Measurements from ENCODE around the gene SPATS2L.

The SPATS2L gene

DNA sequence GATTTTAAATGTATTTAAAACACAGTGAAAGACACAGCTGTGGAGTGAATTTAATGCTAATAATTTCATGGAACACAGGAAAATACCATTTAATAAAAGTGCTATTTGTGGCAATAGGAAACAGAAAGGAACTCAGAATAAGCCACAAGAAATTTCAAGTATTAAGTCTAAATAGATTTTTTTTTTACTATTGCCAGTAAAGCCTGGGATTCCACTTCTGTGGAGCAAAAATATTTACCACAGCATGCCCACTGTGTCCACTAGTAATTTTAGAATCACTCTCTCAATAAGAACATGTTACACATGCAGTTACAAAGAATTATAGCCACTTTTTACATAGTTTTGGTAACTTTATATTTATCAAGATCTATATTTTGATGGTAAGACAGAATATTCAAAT is 186.2 kb downstream of the SPATS2L start:
- in situ Hi-C loops (cut with HindIII; ENCODE audit: low sequenced_read_pairs), result no loop called here

DNA sequence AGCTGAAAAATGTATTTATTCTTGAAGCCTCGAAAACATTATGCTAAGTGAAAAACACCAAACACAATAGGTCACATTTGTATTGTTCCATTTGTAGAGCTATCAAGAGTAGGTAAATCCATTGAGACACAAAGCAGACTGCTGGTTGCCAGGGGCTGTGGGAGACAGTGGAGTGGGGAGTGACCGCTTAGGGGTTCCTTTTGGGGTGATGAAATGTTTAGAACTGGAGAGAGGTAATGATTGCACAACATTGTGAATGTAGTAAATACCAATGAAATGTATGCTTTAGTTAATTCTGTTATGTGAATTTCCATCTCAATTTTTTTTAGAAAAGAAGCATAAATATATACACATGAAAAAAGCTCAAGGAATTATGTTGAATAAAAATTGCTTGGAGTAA is 187.6 kb downstream of the SPATS2L start:
- in situ Hi-C loops (cut with HindIII; ENCODE audit: low sequenced_read_pairs), result no loop called here
- no peak for TF ChIP-seq CTCF (IDR thresholded peaks at IDR 0.05; ENCODE audit: low read depth, low read length, missing control alignments)

More for the DNA sequence above, 186.2 kb downstream of the SPATS2L start:
- TF ChIP-seq CTCF (IDR thresholded peaks at IDR 0.05; ENCODE audit: low read depth, low read length, missing control alignments), result no peak
- H3K4me3 ChIP-seq (ENCODE audit: low read depth, low read length), result no peak overlapping the region
- DNase-seq (ENCODE audit: low read depth), result no peak

GRCh38 chr2:200496696-200497095 is 190.2 kb downstream of the SPATS2L start:
- no peak for DNase-seq (ENCODE audit: low read depth)
- H3K4me3 ChIP-seq (ENCODE audit: low read depth, low read length), result no peak overlapping the region
- in situ Hi-C loops (cut with HindIII; ENCODE audit: low sequenced_read_pairs), result no loop called here
- TF ChIP-seq CTCF (IDR thresholded peaks at IDR 0.05; ENCODE audit: low read depth, low read length, missing control alignments), result no peak

More for the DNA sequence above, 187.6 kb downstream of the SPATS2L start:
- DNase-seq (ENCODE audit: low read depth), result no peak
- no peak overlapping the region for H3K4me3 ChIP-seq (ENCODE audit: low read depth, low read length)

DNA sequence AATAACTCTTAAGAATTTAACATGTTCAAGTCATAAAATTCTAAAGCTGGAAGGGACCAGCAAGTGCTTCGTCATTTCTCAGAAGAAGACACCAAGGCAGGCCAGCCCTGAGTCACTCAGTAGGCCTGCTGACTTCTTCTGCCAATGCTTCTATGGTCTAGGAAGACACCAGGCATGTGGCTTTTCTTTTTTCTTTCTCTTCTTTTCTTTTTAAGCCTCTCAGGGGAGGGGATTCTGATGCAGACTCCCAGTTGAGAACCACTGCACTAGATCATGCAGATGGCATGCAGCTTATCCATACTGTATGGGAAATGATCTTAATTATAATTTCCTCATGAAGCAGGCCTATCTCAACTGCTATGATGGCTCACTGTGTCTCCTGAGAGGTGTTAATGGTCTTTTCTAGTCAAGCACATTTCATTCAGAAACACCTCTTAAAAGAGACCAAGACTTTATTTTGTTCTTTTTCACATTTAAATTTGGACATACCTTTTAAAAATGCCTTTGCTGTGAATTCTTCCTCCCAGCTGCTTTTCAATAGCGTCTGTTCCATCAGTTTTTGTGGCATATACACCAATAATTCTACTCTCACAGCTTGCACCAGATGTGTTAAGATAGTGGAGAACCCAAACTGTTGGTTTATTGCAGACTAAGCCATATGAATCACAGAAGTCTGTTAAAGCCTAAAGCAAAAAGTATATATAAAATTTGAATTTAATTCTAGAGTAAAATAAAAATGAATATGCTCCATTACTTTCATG is 192.1 kb downstream of the SPATS2L start:
- no peak for DNase-seq (ENCODE audit: low read depth)
- TF ChIP-seq CTCF (IDR thresholded peaks at IDR 0.05; ENCODE audit: low read depth, low read length, missing control alignments), result no peak
- in situ Hi-C loops (cut with HindIII; ENCODE audit: low sequenced_read_pairs), result no loop called here
- H3K4me3 ChIP-seq (ENCODE audit: low read depth, low read length), result no peak overlapping the region

- no peak for DNase-seq (ENCODE audit: low read depth)
- TF ChIP-seq CTCF (IDR thresholded peaks at IDR 0.05; ENCODE audit: low read depth, low read length, missing control alignments), result no peak
- in situ Hi-C loops (cut with HindIII; ENCODE audit: low sequenced_read_pairs), result no loop called here
- H3K4me3 ChIP-seq (ENCODE audit: low read depth, low read length), result no peak overlapping the region
Measured at GRCh38 chr2:200502196-200502595, 195.7 kb downstream of the SPATS2L start.

DNA sequence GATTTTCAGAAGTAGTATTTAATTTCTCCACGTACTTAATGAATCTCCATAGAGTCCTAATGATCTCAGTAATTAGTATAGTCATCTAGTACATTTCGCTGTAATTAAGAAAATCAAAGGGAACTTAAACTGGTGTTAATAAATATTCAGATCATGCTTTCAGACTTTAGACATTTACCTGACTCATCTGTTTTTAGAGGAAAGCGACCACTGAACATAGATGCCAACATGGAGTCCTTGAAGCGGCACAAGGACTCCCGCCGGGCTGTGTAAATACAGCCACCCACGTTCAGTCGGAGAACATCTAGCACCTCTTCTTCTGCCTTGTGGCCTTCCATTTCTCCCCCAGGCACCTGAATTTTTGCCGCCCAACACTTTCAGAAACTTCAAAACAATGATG is 200.2 kb downstream of the SPATS2L start:
- no peak overlapping the region for H3K4me3 ChIP-seq (ENCODE audit: low read depth, low read length)
- in situ Hi-C loops (cut with HindIII; ENCODE audit: low sequenced_read_pairs), result no loop called here
- TF ChIP-seq CTCF (IDR thresholded peaks at IDR 0.05; ENCODE audit: low read depth, low read length, missing control alignments), result no peak
- DNase-seq (ENCODE audit: low read depth), result no peak

All from astrocyte of the cerebellum (primary cell).